Karpas-422 (cell line): ENCODE data around the gene TRPV2. TPM values are rescaled to one million over a fixed set of nuclear protein-coding genes. Genes with fewer than 3 reads are reported as not detected.

Experiments
- DNase-seq: peaks from one replicate; pipeline ENCODE4 v3.0.0-alpha.2; 2015
- H2AFZ ChIP-seq: fragments of 200-600 bp; sonication (generic); 2 replicates; pipeline ENCODE4 v1.6.1; 2014; ENCODE audit warnings: antibody characterized with exemption, low read length, mixed read lengths
- H3K27ac ChIP-seq: fragments of 200-600 bp; sonication (generic); 2 replicates; pipeline ENCODE4 v1.5.1; 2014; ENCODE audit warnings: mild to moderate bottlenecking, low read length, moderate library complexity
- H3K27me3 ChIP-seq: fragments of 200-600 bp; sonication (generic); 2 replicates; pipeline ENCODE4 v1.6.1; 2014; ENCODE audit warnings: low read length, mixed read lengths
- H3K36me3 ChIP-seq: fragments of 200-600 bp; sonication (generic); 2 replicates; pipeline ENCODE4 v1.6.1; 2014; ENCODE audit warnings: low read length, mixed read lengths; ENCODE audit not compliant: insufficient read depth
- H3K4me1 ChIP-seq: fragments of 200-600 bp; sonication (generic); 2 replicates; pipeline ENCODE4 v1.6.1; 2014; ENCODE audit warnings: mild to moderate bottlenecking, low read length, mixed read lengths
- H3K4me2 ChIP-seq: fragments of 200-600 bp; sonication (generic); 2 replicates; pipeline ENCODE4 v1.6.1; 2014; ENCODE audit warnings: low read length, low read depth, mild to moderate bottlenecking; ENCODE audit not compliant: poor library complexity, severe bottlenecking
- H3K4me3 ChIP-seq: fragments of 200-600 bp; sonication (generic); 2 replicates; pipeline ENCODE4 v1.5.1; 2014; ENCODE audit warnings: mild to moderate bottlenecking, antibody characterized with exemption, low read length, mixed read lengths
- H3K79me2 ChIP-seq: fragments of 200-600 bp; sonication (generic); 2 replicates; pipeline ENCODE4 v1.6.1; 2014; ENCODE audit warnings: mild to moderate bottlenecking, low read length, mixed read lengths
- H3K9ac ChIP-seq: fragments of 200-600 bp; sonication (generic); 2 replicates; pipeline ENCODE4 v1.6.0; 2014; ENCODE audit warnings: low read length
- H3K9me2 ChIP-seq: fragments of 200-600 bp; sonication (generic), shearing (Covaris generic); replicated peaks from 2 replicates; pipeline ENCODE4 v1.6.0; 2014; ENCODE audit warnings: mild to moderate bottlenecking, low read length, moderate library complexity; ENCODE audit not compliant: insufficient read depth
- H3K9me3 ChIP-seq: fragments of 300-700, 200-600 bp; sonication (generic); 2 replicates; pipeline ENCODE4 v1.6.1; 2014; ENCODE audit warnings: low read length, mixed read lengths
- H4K20me1 ChIP-seq: fragments of 200-600 bp; sonication (generic); 2 replicates; pipeline ENCODE4 v1.6.1; 2014; ENCODE audit warnings: mild to moderate bottlenecking, antibody characterized with exemption, low read length, low read depth; ENCODE audit not compliant: insufficient read depth
- total RNA-seq: library from RNA; depleted of rRNA; stranded (reverse); fragments of >200 nt; shearing (Covaris generic); gene quantifications from 2 replicates; pipeline ENCODE4 v1.2.3, GENCODE V29; 2014; ENCODE audit warnings: low replicate concordance

The TRPV2 gene
- total RNA-seq, 1 experiment from 2014 or later, result 14.2 TPM

- no peak overlapping the region for H3K4me2 ChIP-seq
- no peaks in the 10 kb centered on the region for H3K9me2 ChIP-seq
- peaks cover 7% of the 10 kb centered on the region for H3K4me1 ChIP-seq
- H3K79me2 ChIP-seq, result no peaks in the 10 kb centered on the region
- DNase-seq, result no peak
- no peaks in the 10 kb centered on the region for H4K20me1 ChIP-seq
- no peak overlapping the region for H3K9ac ChIP-seq
- H3K27me3 ChIP-seq, result no peaks in the 10 kb centered on the region
- H3K9me3 ChIP-seq, result no peaks in the 10 kb centered on the region
- H3K36me3 ChIP-seq, result no peaks in the 10 kb centered on the region
- H2AFZ ChIP-seq, result no peak overlapping the region
- no peak overlapping the region for H3K4me3 ChIP-seq
- no peak overlapping the region for H3K27ac ChIP-seq
These were observed 10.6 kb downstream of the TRPV2 start for GRCh38 chr17:16425698-16426659.

GRCh38 chr17:16427020-16427419 lies 11.6 kb downstream of the TRPV2 start:
- no peaks in the 10 kb centered on the region for H3K9me2 ChIP-seq
- no peak overlapping the region for H3K4me3 ChIP-seq
- no peaks in the 10 kb centered on the region for H4K20me1 ChIP-seq
- H3K9ac ChIP-seq, result no peak overlapping the region
- peaks cover 7% of the 10 kb centered on the region for H3K4me1 ChIP-seq
- H3K4me2 ChIP-seq, result no peak overlapping the region
- no peak overlapping the region for H2AFZ ChIP-seq
- DNase-seq, result peak; percentile 27
- H3K36me3 ChIP-seq, result no peaks in the 10 kb centered on the region
- H3K9me3 ChIP-seq, result no peaks in the 10 kb centered on the region
- no peaks in the 10 kb centered on the region for H3K79me2 ChIP-seq
- H3K27ac ChIP-seq, result no peak overlapping the region
- no peaks in the 10 kb centered on the region for H3K27me3 ChIP-seq

GRCh38 chr17:16428098-16428882 lies 12.9 kb downstream of the TRPV2 start:
- Histone ChIP-seq H3K4me1 (peaks cover 7% of the 10 kb centered on the region), H3K9me3 (no peaks in the 10 kb centered on the region), H3K9me2 (no peaks in the 10 kb centered on the region), H3K4me2 (peak overlapping the region; percentile 14), H2AFZ (peak overlapping the region; percentile 33; the same call in 1 of the 2 replicates), H4K20me1 (no peaks in the 10 kb centered on the region), H3K4me3 (no peak overlapping the region), H3K27me3 (no peaks in the 10 kb centered on the region), H3K36me3 (no peaks in the 10 kb centered on the region), H3K27ac (no peak overlapping the region), H3K79me2 (no peaks in the 10 kb centered on the region), H3K9ac (peak overlapping the region; percentile 41; the same call in 1 of the 2 replicates)
- peak; percentile 94 for DNase-seq

GRCh38 chr17:16429083-16429482 lies 13.7 kb downstream of the TRPV2 start:
- no peaks in the 10 kb centered on the region for H4K20me1 ChIP-seq
- DNase-seq, result peak; percentile 33
- no peak overlapping the region for H3K9ac ChIP-seq
- peaks cover 7% of the 10 kb centered on the region for H3K4me1 ChIP-seq
- H3K79me2 ChIP-seq, result no peaks in the 10 kb centered on the region
- no peak overlapping the region for H3K4me2 ChIP-seq
- no peaks in the 10 kb centered on the region for H3K27me3 ChIP-seq
- no peak overlapping the region for H2AFZ ChIP-seq
- no peaks in the 10 kb centered on the region for H3K9me3 ChIP-seq
- no peaks in the 10 kb centered on the region for H3K36me3 ChIP-seq
- H3K9me2 ChIP-seq, result no peaks in the 10 kb centered on the region
- no peak overlapping the region for H3K4me3 ChIP-seq
- no peak overlapping the region for H3K27ac ChIP-seq

- Histone ChIP-seq H3K27me3 (no peaks in the 10 kb centered on the region), H4K20me1 (no peaks in the 10 kb centered on the region), H3K9me3 (no peaks in the 10 kb centered on the region), H2AFZ (no peak overlapping the region), H3K4me1 (peaks cover 7% of the 10 kb centered on the region), H3K36me3 (no peaks in the 10 kb centered on the region), H3K9me2 (no peaks in the 10 kb centered on the region), H3K79me2 (no peaks in the 10 kb centered on the region), H3K27ac (no peak overlapping the region), H3K4me2 (no peak overlapping the region), H3K4me3 (no peak overlapping the region), H3K9ac (no peak overlapping the region)
- peak; percentile 31 for DNase-seq
These were observed 15.3 kb downstream of the TRPV2 start for GRCh38 chr17:16430650-16431049.

- no peaks in the 10 kb centered on the region for H3K79me2 ChIP-seq
These were observed 16.6 kb downstream of the TRPV2 start for GRCh38 chr17:16432017-16432416.

GRCh38 chr17:16433514-16433913 lies 18.1 kb downstream of the TRPV2 start:
- H2AFZ ChIP-seq, result no peak overlapping the region
- H3K27me3 ChIP-seq, result no peaks in the 10 kb centered on the region
- no peak overlapping the region for H3K9ac ChIP-seq
- no peak overlapping the region for H3K4me3 ChIP-seq
- H3K27ac ChIP-seq, result no peak overlapping the region
- H4K20me1 ChIP-seq, result no peaks in the 10 kb centered on the region
- H3K9me3 ChIP-seq, result no peaks in the 10 kb centered on the region
- no peaks in the 10 kb centered on the region for H3K36me3 ChIP-seq
- peaks cover 9% of the 10 kb centered on the region for H3K4me1 ChIP-seq
- no peaks in the 10 kb centered on the region for H3K9me2 ChIP-seq
- no peak for DNase-seq
- no peaks in the 10 kb centered on the region for H3K79me2 ChIP-seq
- H3K4me2 ChIP-seq, result no peak overlapping the region

More at GRCh38 chr17:16432017-16432416, 16.6 kb downstream of the TRPV2 start:
- Histone ChIP-seq H3K27me3 (no peaks in the 10 kb centered on the region), H3K4me3 (no peak overlapping the region), H3K27ac (no peak overlapping the region), H3K36me3 (no peaks in the 10 kb centered on the region), H3K9me3 (no peaks in the 10 kb centered on the region), H3K4me1 (peaks cover 7% of the 10 kb centered on the region), H3K9me2 (no peaks in the 10 kb centered on the region), H2AFZ (no peak overlapping the region), H3K4me2 (no peak overlapping the region), H4K20me1 (no peaks in the 10 kb centered on the region), H3K9ac (no peak overlapping the region)
- no peak for DNase-seq

GRCh38 chr17:16434662-16435061 lies 19.3 kb downstream of the TRPV2 start:
- H4K20me1 ChIP-seq, result peaks cover 3% of the 10 kb centered on the region; the same call in 1 of the 2 replicates
- no peaks in the 10 kb centered on the region for H3K9me2 ChIP-seq
- H3K4me2 ChIP-seq, result no peak overlapping the region

More at GRCh38 chr17:16434662-16435061, 19.3 kb downstream of the TRPV2 start:
- Histone ChIP-seq H3K27ac (no peak overlapping the region), H3K9ac (peak overlapping the region; percentile 27; the same call in 1 of the 2 replicates), H3K36me3 (peaks cover 6% of the 10 kb centered on the region), H2AFZ (no peak overlapping the region), H3K4me1 (peaks cover 7% of the 10 kb centered on the region), H3K4me3 (no peak overlapping the region), H3K79me2 (peaks cover 9% of the 10 kb centered on the region), H3K27me3 (no peaks in the 10 kb centered on the region), H3K9me3 (no peaks in the 10 kb centered on the region)
- no peak for DNase-seq
